Measurements from ENCODE around the gene DMPK.
A peak's percentile ranks its signal among the peaks of the same experiment; 100 is the strongest.

The DMPK gene

GRCh38 chr19:45782162-45782691, at the start of gene DMPK:
Gene DMPK, minus strand, starts transcription at chr19:45782490. Its CDS starts 138 bp downstream, at chr19:45782352.
- no peak for DNase-seq

GRCh38 chr19:45828945-45829344, 46.7 kb upstream of the DMPK start:
- DNase-seq, result no peak

GRCh38 chr19:45828523-45828922, 46.2 kb upstream of the DMPK start:
- DNase-seq, result no peak

GRCh38 chr19:45827459-45828093, 45.3 kb upstream of the DMPK start:
- no peak for DNase-seq

- DNase-seq, result no peak
Observed at GRCh38 chr19:45826934-45827333, 44.6 kb upstream of the DMPK start.

- no peak for DNase-seq
Observed at GRCh38 chr19:45825917-45826893, 43.9 kb upstream of the DMPK start.

- DNase-seq, result no peak
Observed at GRCh38 chr19:45825263-45825605, 42.9 kb upstream of the DMPK start.

GRCh38 chr19:45824531-45825262, 42.4 kb upstream of the DMPK start:
- no peak for DNase-seq

GRCh38 chr19:45824041-45824471, 41.8 kb upstream of the DMPK start:
- peak; percentile 25 for DNase-seq

- no peak for DNase-seq
Observed at GRCh38 chr19:45823182-45823581, 40.9 kb upstream of the DMPK start.

GRCh38 chr19:45822716-45823115, 40.4 kb upstream of the DMPK start:
- no peak for DNase-seq

GRCh38 chr19:45821570-45821969, 39.3 kb upstream of the DMPK start:
- DNase-seq, result no peak

GRCh38 chr19:45821103-45821521, 38.8 kb upstream of the DMPK start:
- DNase-seq, result no peak

GRCh38 chr19:45820413-45821102, 38.3 kb upstream of the DMPK start:
- DNase-seq, result no peak

GRCh38 chr19:45819769-45820168, 37.5 kb upstream of the DMPK start:
- no peak for DNase-seq

- DNase-seq, result no peak
Observed at GRCh38 chr19:45817725-45818301, 35.5 kb upstream of the DMPK start.

GRCh38 chr19:45817010-45817724, 34.9 kb upstream of the DMPK start:
- peak; percentile 92 for DNase-seq

GRCh38 chr19:45816236-45817009, 34.1 kb upstream of the DMPK start:
- no peak for DNase-seq

- DNase-seq, result no peak
Observed at GRCh38 chr19:45815481-45816216, 33.4 kb upstream of the DMPK start.
